Measurements from ENCODE around the gene BICRAL.

Gene BICRAL

DNA sequence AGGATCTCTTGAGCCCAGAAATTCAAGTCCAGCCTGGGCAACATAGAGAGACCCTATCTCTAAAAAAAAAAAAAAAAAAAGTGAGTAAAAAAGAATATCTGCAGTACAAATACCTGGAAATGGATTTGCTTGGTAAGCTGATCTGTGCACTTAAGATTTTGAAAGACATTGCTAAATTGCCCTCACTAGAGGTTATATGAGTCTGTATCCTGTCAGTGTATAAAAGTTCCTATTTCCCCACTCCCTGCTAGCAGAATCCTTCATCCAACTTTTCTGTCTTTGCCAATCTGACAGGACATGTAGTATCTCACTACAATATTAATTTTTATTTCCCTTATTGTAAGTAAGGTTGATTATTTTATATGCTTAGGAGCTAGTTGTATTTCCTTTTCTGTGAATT lies 36.1 kb downstream of the BICRAL start:
- Histone ChIP-seq H3K4me3 (IDR thresholded peaks at IDR 0.05; ENCODE audit: insufficient read depth, low read depth, low read length) (no peak overlapping the region), H3K27me3 (ENCODE audit: insufficient read depth, low read depth) (no peaks in the 10 kb centered on the region), H3K79me2 (ENCODE audit: insufficient read depth, low read depth) (no peaks in the 10 kb centered on the region), H4K20me1 (ENCODE audit: insufficient read depth) (no peaks in the 10 kb centered on the region), H2AFZ (ENCODE audit: low read depth) (no peak overlapping the region), H3K4me2 (no peak overlapping the region), H3K9ac (no peak overlapping the region), H3K27ac (no peak overlapping the region), H3K36me3 (ENCODE audit: insufficient read depth) (no peaks in the 10 kb centered on the region), H3K4me1 (ENCODE audit: low read depth, poor library complexity, severe bottlenecking) (no peaks in the 10 kb centered on the region)
- TF ChIP-seq, protein P1, sequence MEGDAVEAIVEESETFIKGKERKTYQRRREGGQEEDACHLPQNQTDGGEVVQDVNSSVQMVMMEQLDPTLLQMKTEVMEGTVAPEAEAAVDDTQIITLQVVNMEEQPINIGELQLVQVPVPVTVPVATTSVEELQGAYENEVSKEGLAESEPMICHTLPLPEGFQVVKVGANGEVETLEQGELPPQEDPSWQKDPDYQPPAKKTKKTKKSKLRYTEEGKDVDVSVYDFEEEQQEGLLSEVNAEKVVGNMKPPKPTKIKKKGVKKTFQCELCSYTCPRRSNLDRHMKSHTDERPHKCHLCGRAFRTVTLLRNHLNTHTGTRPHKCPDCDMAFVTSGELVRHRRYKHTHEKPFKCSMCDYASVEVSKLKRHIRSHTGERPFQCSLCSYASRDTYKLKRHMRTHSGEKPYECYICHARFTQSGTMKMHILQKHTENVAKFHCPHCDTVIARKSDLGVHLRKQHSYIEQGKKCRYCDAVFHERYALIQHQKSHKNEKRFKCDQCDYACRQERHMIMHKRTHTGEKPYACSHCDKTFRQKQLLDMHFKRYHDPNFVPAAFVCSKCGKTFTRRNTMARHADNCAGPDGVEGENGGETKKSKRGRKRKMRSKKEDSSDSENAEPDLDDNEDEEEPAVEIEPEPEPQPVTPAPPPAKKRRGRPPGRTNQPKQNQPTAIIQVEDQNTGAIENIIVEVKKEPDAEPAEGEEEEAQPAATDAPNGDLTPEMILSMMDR (conservative IDR thresholded peaks at IDR 0.05; ENCODE audit: low read depth, low read length) = no peak

DNA sequence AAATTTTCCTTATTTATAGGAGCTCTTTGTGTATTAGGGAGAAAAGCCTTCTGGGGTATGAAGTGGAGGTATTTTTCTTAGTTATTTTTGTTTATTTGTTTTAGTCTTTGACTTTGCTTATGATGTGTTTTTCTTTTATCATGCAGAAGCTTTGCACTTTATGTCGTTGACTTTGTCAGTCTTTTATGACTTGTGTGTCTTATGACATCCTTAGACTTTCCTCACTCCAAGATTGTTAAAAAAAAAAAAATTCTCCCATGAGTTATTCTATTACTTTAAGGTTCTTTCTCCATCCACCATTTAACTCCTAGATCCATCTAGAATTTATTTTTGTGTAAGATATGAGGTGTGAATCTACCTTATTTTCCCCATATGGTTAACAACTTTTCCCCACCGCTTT lies 36.6 kb downstream of the BICRAL start:
- no peaks in the 10 kb centered on the region for H4K20me1 ChIP-seq (ENCODE audit: insufficient read depth)
- no peak overlapping the region for H3K9ac ChIP-seq
- no peak overlapping the region for H3K4me2 ChIP-seq
- TF ChIP-seq, protein P1 (conservative IDR thresholded peaks at IDR 0.05; ENCODE audit: low read depth, low read length) = no peak
- no peaks in the 10 kb centered on the region for H3K79me2 ChIP-seq (ENCODE audit: insufficient read depth, low read depth)
- no peaks in the 10 kb centered on the region for H3K36me3 ChIP-seq (ENCODE audit: insufficient read depth)
- H3K4me1 ChIP-seq (ENCODE audit: low read depth, poor library complexity, severe bottlenecking) = no peaks in the 10 kb centered on the region
- no peak overlapping the region for H2AFZ ChIP-seq (ENCODE audit: low read depth)
- no peak overlapping the region for H3K4me3 ChIP-seq (IDR thresholded peaks at IDR 0.05; ENCODE audit: insufficient read depth, low read depth, low read length)
- no peak overlapping the region for H3K27ac ChIP-seq
- H3K27me3 ChIP-seq (ENCODE audit: insufficient read depth, low read depth) = no peaks in the 10 kb centered on the region

DNA sequence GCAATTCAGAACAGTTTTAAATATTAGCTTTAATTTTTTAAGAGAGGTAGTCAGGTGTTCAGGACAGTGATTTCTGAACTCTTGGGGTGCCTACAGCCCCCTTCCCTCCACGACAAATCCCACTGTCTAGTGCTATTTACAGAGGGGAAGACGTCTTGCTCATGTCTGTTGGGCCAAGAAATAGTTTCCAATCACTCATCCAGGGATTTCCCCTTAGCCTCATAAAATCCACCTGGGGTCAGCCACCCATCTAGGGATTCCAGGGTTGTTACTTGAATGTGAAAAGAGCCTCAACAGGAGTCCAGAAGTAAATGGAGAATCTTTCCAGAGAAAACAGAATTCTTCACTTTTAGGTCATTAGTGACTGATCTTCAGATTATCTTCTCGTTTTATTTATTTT lies 37.0 kb downstream of the BICRAL start:
- no peaks in the 10 kb centered on the region for H3K27me3 ChIP-seq (ENCODE audit: insufficient read depth, low read depth)
- no peak overlapping the region for H3K9ac ChIP-seq
- TF ChIP-seq, protein P1 (conservative IDR thresholded peaks at IDR 0.05; ENCODE audit: low read depth, low read length) = no peak
- no peak overlapping the region for H2AFZ ChIP-seq (ENCODE audit: low read depth)
- H3K4me1 ChIP-seq (ENCODE audit: low read depth, poor library complexity, severe bottlenecking) = no peaks in the 10 kb centered on the region
- no peaks in the 10 kb centered on the region for H3K36me3 ChIP-seq (ENCODE audit: insufficient read depth)
- H3K27ac ChIP-seq = no peak overlapping the region
- no peaks in the 10 kb centered on the region for H4K20me1 ChIP-seq (ENCODE audit: insufficient read depth)
- no peaks in the 10 kb centered on the region for H3K79me2 ChIP-seq (ENCODE audit: insufficient read depth, low read depth)
- H3K4me2 ChIP-seq = no peak overlapping the region
- H3K4me3 ChIP-seq (IDR thresholded peaks at IDR 0.05; ENCODE audit: insufficient read depth, low read depth, low read length) = no peak overlapping the region

DNA sequence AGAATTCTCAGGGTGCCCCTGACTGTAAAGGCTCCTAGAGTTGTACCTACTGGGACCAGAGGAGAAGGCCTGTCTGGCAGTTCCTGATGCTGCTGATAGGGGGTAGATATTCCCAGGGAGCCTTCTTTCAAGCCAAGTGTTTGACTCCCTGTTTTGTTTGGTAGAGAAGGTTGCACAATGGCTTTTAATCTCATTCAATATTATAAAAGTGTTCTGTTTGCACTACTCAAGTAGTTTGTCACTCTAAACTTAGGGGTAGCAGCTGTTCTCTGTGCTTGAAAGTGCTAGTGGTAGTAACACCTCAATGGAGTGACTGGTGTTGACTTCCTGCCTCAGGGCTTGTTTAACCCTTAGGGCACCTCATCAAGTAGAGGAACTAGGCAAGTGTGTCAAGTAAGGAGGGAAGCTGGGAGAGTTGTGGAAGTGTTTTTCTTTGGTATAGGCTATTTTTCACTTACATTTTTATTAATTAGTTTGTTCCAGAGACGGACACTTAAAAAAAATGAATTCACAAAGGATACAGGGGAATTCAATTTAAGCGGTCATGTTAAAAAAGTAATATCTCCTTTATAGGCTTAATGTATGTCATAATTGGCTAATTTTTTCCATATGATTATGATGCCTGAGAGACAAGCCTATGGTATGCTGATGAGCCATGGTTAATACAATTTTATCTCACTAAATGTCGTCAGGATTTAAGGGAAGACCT lies 38.1 kb downstream of the BICRAL start:
- no peak overlapping the region for H2AFZ ChIP-seq (ENCODE audit: low read depth)
- no peaks in the 10 kb centered on the region for H3K4me1 ChIP-seq (ENCODE audit: low read depth, poor library complexity, severe bottlenecking)
- 0 out of 2 replicates have a peak, but pooled peaks cover 4% of the 10 kb centered on the region for H3K36me3 ChIP-seq (ENCODE audit: insufficient read depth)
- H3K4me2 ChIP-seq = no peak overlapping the region
- no peaks in the 10 kb centered on the region for H3K79me2 ChIP-seq (ENCODE audit: insufficient read depth, low read depth)
- TF ChIP-seq, protein P1 (conservative IDR thresholded peaks at IDR 0.05; ENCODE audit: low read depth, low read length) = no peak
- H3K27me3 ChIP-seq (ENCODE audit: insufficient read depth, low read depth) = no peaks in the 10 kb centered on the region
- H4K20me1 ChIP-seq (ENCODE audit: insufficient read depth) = no peaks in the 10 kb centered on the region
- no peak overlapping the region for H3K4me3 ChIP-seq (IDR thresholded peaks at IDR 0.05; ENCODE audit: insufficient read depth, low read depth, low read length)
- no peak overlapping the region for H3K9ac ChIP-seq
- H3K27ac ChIP-seq = no peak overlapping the region

Data from KMS-11 (cell line).